Measurements from ENCODE around the gene HS3ST4. TPM values are rescaled to one million over a fixed set of nuclear protein-coding genes. Genes with fewer than 3 reads are reported as not detected.

The HS3ST4 gene
- total RNA-seq, 2 donors from 2014 or later, result not detected

DNA sequence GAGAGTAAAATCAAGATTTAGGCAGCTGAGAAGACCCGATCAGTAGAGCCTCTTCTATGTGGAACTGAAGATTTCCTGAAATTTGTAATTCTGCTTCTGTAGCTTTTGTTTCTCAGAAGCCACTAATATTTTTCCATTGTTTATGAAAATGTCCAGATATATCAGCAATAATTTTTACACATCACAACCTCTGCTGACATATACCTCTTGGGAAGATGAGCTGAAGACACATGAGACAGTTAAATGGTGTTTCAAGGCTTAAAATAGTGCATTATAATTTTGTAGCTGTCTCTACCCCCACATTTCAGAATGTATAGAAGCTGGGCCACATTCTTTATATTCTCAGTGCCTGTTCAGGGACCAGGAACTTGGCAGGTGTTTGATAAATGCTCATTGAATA lies 320.6 kb downstream of the HS3ST4 start:
- H3K36me3 ChIP-seq, result no peaks in the 10 kb centered on the region
- H3K9ac ChIP-seq (ENCODE audit: low read depth in 2 of 2, low read length in 2 of 2), result no peak overlapping the region
- no peaks in the 10 kb centered on the region for H3K27me3 ChIP-seq
- H3K4me3 ChIP-seq, result no peak overlapping the region
- H3K4me1 ChIP-seq, result no peaks in the 10 kb centered on the region
- intact Hi-C loops (cut with DNase I), result no loop called here
- TF ChIP-seq, protein P1, sequence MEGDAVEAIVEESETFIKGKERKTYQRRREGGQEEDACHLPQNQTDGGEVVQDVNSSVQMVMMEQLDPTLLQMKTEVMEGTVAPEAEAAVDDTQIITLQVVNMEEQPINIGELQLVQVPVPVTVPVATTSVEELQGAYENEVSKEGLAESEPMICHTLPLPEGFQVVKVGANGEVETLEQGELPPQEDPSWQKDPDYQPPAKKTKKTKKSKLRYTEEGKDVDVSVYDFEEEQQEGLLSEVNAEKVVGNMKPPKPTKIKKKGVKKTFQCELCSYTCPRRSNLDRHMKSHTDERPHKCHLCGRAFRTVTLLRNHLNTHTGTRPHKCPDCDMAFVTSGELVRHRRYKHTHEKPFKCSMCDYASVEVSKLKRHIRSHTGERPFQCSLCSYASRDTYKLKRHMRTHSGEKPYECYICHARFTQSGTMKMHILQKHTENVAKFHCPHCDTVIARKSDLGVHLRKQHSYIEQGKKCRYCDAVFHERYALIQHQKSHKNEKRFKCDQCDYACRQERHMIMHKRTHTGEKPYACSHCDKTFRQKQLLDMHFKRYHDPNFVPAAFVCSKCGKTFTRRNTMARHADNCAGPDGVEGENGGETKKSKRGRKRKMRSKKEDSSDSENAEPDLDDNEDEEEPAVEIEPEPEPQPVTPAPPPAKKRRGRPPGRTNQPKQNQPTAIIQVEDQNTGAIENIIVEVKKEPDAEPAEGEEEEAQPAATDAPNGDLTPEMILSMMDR (IDR thresholded peaks at IDR 0.05), result no peak
- no peak overlapping the region for H3K27ac ChIP-seq
- H3K9me3 ChIP-seq, result no peaks in the 10 kb centered on the region
- DNase-seq, result no peak

DNA sequence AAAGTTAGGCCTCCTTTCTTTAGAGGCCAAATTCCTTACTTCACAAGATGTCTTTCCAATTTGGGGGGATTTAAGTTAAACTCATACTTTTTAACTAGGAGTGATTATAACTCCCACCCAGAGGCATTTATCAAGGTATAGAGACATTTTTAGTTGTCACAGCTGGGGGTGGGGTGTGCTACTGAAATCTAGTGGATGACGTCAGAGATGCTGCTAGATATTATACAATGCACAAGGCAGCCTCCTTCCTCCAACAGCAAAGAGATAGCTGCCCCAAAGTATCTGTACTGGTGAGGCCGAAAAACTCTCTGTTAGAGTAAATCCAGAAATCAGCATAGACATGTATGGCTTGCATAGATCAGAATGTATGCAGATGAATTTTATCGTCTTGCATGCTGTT lies 324.0 kb downstream of the HS3ST4 start:
- H3K9me3 ChIP-seq, result no peaks in the 10 kb centered on the region
- H3K27ac ChIP-seq, result no peak overlapping the region
- no peaks in the 10 kb centered on the region for H3K27me3 ChIP-seq
- H3K36me3 ChIP-seq, result no peaks in the 10 kb centered on the region
- DNase-seq, result no peak
- H3K4me3 ChIP-seq, result no peak overlapping the region
- TF ChIP-seq, protein P1 (IDR thresholded peaks at IDR 0.05), result no peak
- no peaks in the 10 kb centered on the region for H3K4me1 ChIP-seq
- intact Hi-C loops (cut with DNase I), result no loop called here
- H3K9ac ChIP-seq (ENCODE audit: low read depth in 2 of 2, low read length in 2 of 2), result no peak overlapping the region

DNA sequence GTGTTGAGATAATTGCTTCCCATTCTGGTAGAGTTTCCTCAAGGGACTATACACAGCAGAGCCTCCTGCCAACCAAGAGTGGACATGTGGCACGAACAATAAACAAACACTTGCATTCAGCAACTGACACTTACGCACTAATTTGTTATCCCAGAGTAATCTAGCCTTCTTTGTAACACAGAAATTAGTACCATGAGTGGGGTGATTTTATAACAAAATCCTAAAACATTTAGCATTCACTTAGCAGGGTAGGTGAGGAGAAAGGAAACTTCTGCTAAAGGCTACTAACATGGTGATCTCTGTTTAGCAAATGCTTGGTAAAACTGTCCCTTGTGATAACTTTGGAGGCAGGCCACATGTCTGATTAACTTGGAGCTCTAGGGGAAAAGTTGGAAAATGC lies 325.2 kb downstream of the HS3ST4 start:
- no peak for DNase-seq
- H3K27me3 ChIP-seq, result no peaks in the 10 kb centered on the region
- no peak overlapping the region for H3K27ac ChIP-seq
- H3K4me3 ChIP-seq, result no peak overlapping the region
- intact Hi-C loops (cut with DNase I), result no loop called here
- no peaks in the 10 kb centered on the region for H3K4me1 ChIP-seq
- no peak overlapping the region for H3K9ac ChIP-seq (ENCODE audit: low read depth in 2 of 2, low read length in 2 of 2)
- no peaks in the 10 kb centered on the region for H3K9me3 ChIP-seq
- TF ChIP-seq, protein P1 (IDR thresholded peaks at IDR 0.05), result no peak
- no peaks in the 10 kb centered on the region for H3K36me3 ChIP-seq

DNA sequence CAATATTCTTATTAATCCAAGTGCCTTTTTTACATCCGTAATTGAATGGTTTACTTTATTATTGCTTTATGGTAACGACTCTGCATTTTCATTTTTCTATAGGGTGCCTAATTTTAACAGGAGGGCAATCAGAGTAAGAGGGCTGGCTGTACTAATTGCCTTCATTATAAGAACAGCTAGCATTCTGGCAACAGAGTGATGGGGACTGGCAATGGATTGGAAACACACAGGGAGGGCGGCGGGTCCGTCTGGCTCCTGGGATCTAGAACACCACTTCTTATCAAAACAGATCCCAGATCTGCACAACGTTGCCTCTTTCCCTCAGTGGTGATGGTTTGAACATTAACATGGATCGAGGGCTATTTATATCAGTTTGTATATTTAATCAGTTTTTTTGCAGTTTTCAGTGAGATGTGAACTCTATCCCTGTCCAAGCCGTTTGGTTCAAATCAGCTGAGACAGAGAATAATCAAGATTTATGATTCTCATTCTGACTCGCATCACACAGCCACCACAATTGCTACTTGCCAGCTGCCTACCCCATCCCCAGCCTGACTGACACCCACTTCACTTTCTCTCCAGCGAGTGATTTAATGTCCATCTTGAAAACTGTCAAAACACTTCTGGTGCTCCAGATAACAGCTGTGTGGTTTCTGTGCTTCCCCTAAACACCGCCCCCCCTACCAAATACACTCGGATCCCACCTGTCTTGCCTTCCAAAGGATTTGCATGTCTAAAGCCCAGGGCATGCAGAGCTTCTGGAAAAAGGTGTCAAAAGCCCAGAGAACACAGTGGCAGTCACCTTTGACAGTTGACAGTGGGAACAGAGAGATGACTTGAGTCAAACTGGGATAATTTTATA lies 327.9 kb downstream of the HS3ST4 start:
- Histone ChIP-seq H3K36me3 (no peaks in the 10 kb centered on the region), H3K27ac (no peak overlapping the region), H3K4me1 (no peaks in the 10 kb centered on the region), H3K4me3 (no peak overlapping the region), H3K9ac (ENCODE audit: low read depth in 2 of 2, low read length in 2 of 2) (no peak overlapping the region), H3K9me3 (no peaks in the 10 kb centered on the region), H3K27me3 (no peaks in the 10 kb centered on the region)
- TF ChIP-seq, protein P1 (IDR thresholded peaks at IDR 0.05), result no peak
- intact Hi-C loops (cut with DNase I), result no loop called here
- no peak for DNase-seq

DNA sequence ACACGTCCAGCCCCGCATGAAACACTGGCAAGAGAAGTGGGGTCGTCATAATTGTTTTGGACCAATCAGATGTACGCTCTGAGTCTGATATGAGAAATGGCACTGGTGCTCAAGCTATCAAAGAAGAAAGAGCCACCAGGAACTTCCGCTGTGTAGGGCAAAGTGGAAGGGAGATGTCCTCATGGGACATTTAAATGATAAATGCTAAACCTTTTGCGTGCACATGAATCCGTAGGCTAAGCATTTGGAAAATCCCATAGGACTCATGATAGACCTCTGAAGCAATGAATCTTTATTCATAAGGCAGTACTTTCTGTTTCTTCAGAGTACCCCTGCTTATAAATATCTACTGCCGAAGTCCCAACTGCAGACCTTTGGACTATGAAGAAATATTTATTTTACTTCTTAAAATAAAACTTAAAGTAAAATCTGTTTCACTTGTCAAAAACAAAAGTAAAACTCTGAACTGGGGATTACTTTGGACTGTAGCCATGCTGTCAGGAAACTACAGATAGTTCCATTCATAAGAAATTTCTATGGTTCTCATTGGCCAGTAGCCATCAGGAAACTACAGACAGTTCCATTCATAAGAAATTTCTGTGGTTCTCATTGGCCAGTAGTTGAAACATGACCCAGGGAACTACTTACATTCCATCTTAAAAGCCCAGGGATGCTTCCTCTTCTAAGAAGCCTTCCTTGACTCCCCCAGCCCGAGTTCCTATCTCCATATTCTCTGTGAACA lies 335.1 kb downstream of the HS3ST4 start:
- DNase-seq, result no peak
- no peak overlapping the region for H3K4me3 ChIP-seq

More for the DNA sequence above, 335.1 kb downstream of the HS3ST4 start:
- intact Hi-C loops (cut with DNase I), result no loop called here
- no peaks in the 10 kb centered on the region for H3K27me3 ChIP-seq
- H3K27ac ChIP-seq, result no peak overlapping the region
- H3K9ac ChIP-seq (ENCODE audit: low read depth in 2 of 2, low read length in 2 of 2), result no peak overlapping the region
- no peaks in the 10 kb centered on the region for H3K4me1 ChIP-seq
- TF ChIP-seq, protein P1 (IDR thresholded peaks at IDR 0.05), result no peak
- no peaks in the 10 kb centered on the region for H3K36me3 ChIP-seq
- H3K9me3 ChIP-seq, result no peaks in the 10 kb centered on the region
